Caco-2 (cell line): ENCODE results near the gene RAE1. TPM values are rescaled to one million over a fixed set of nuclear protein-coding genes. Genes with fewer than 3 reads are reported as not detected.

Source experiments
- BruUV-seq: library from RNA; stranded (reverse); fragments of 400-500 nt; replicated peaks from 2 replicates; lab custom pipeline; 2021; lab: Mats Ljungman, UMichigan
- CTCF ChIA-PET: fragments of 300-600 bp; sonication (Branson Sonifier 250); formaldehyde crosslinking; loops from one replicate; lab custom pipeline; 2022; ENCODE audit warnings: antibody characterized with exemption; lab: Charles Lee
- POLR2A ChIA-PET: fragments of 300-600 bp; sonication (Branson Sonifier 250); formaldehyde crosslinking; loops from one replicate; lab custom pipeline; 2022; ENCODE audit warnings: antibody characterized with exemption; lab: Charles Lee
- DNase-seq, 2 experiments: peaks; one replicate each; pipeline versions ENCODE4 v3.0.0 to v3.0.0-alpha.2; 2020 to 2022
- H3K27me3 ChIP-seq: replicated peaks from 2 replicates; pipeline ENCODE4 v1.6.0; 2011; ENCODE audit warnings: low read length; ENCODE audit not compliant: control insufficient read depth, insufficient read depth
- H3K36me3 ChIP-seq: 2 replicates; pipeline ENCODE4 v1.5.1; 2011; ENCODE audit warnings: low read length; ENCODE audit not compliant: control insufficient read depth, insufficient read depth
- H3K4me1 ChIP-seq: fragments of 250-450 bp; sonication (Bioruptor Pico); 2 replicates; pipeline ENCODE4 v1.5.1; 2020; ENCODE audit warnings: mild to moderate bottlenecking
- H3K4me3 ChIP-seq: 2 replicates; pipeline ENCODE4 v1.5.1; 2011; ENCODE audit warnings: low read depth, mild to moderate bottlenecking, control low read depth, low read length
- H3K9me3 ChIP-seq: fragments of 250-450 bp; sonication (Bioruptor Pico); 2 replicates; pipeline ENCODE4 v1.5.1; 2020; ENCODE audit warnings: mild to moderate bottlenecking, moderate library complexity
- H3K27ac Mint-ChIP-seq: one replicate; pipeline ENCODE4 v1.8.0; 2022; ENCODE audit warnings: mixed read lengths; ENCODE audit not compliant: unreplicated experiment
- H3K27me3 Mint-ChIP-seq: one replicate; pipeline ENCODE4 v1.8.0; 2022; ENCODE audit warnings: mixed read lengths; ENCODE audit not compliant: insufficient read depth, unreplicated experiment
- H3K36me3 Mint-ChIP-seq: one replicate; pipeline ENCODE4 v1.8.0; 2022; ENCODE audit warnings: mild to moderate bottlenecking, mixed read lengths; ENCODE audit not compliant: insufficient read depth, unreplicated experiment
- H3K4me1 Mint-ChIP-seq: one replicate; pipeline ENCODE4 v1.8.0; 2022; ENCODE audit warnings: low read depth, mixed read lengths; ENCODE audit not compliant: unreplicated experiment
- H3K4me3 Mint-ChIP-seq: one replicate; pipeline ENCODE4 v1.8.0; 2022; ENCODE audit warnings: mild to moderate bottlenecking, moderate library complexity, mixed read lengths; ENCODE audit not compliant: unreplicated experiment
- H3K9me3 Mint-ChIP-seq: one replicate; pipeline ENCODE4 v1.8.0; 2022; ENCODE audit warnings: mixed read lengths; ENCODE audit not compliant: unreplicated experiment
- CTCF ChIP-seq, 2 experiments: fragments of 200-600 bp in 1 of 2; IDR thresholded peaks; 1 replicate in 1 of 2; 2 replicates in 1 of 2; pipeline versions ENCODE4 v1.5.1 to v1.8.0; 2011 to 2022; ENCODE audit warnings: antibody characterized with exemption in 1 of 2, control low read depth in 1 of 2, inconsistent platforms in 1 of 2, low read depth in 1 of 2, low read length in 1 of 2, mild to moderate bottlenecking in 1 of 2, moderate library complexity in 1 of 2; ENCODE audit not compliant: insufficient read depth in 1 of 2, severe bottlenecking in 1 of 2, unreplicated experiment in 1 of 2
- intact Hi-C: fragments of 100-400 bp; cut with micrococcal nuclease; formaldehyde crosslinking; loops from one replicate; pipeline ENCODE4 v1.10.0; 2022; ENCODE audit not compliant: unreplicated experiment
- total RNA-seq: library from RNA; stranded (reverse); gene quantifications from 2 replicates; pipeline ENCODE4 v1.2.3, GENCODE V29; 2022

Gene RAE1
- total RNA-seq, 1 experiment from 2014 or later: 133 TPM

- Mint-ChIP-seq H3K27ac (no peak overlapping the region), H3K4me3 (no peak overlapping the region), H3K27me3 (no peaks in the 10 kb centered on the region), H3K36me3 (no peaks in the 10 kb centered on the region), H3K4me1 (peaks cover 13% of the 10 kb centered on the region), H3K9me3 (no peaks in the 10 kb centered on the region)
- peak in 1 of 2 experiments; percentile 32 for DNase-seq
- no peaks in the 10 kb centered on the region for H3K36me3 ChIP-seq
- ChIA-PET POLR2A (no interaction called here), CTCF (interaction anchor here (2.2 kb wide), 1 partner anchor 20 kb away, joined by 9 read pairs; no protein-coding TSS in a partner anchor)
- no TSS peak for BruUV-seq
- H3K4me3 ChIP-seq: no peak overlapping the region
- no peaks in the 10 kb centered on the region for H3K9me3 ChIP-seq
- intact Hi-C loops: no loop called here
- peaks cover 43% of the 10 kb centered on the region for H3K4me1 ChIP-seq
- H3K27me3 ChIP-seq: no peaks in the 10 kb centered on the region
- no peak for TF ChIP-seq CTCF (IDR thresholded peaks at IDR 0.05; ENCODE audit: insufficient read depth in 1 of 2, low read depth in 1 of 2, low read length in 1 of 2, severe bottlenecking in 1 of 2, unreplicated experiment in 1 of 2)
These were observed 38.9 kb upstream of the RAE1 start for GRCh38 chr20:57312138-57312537.

DNA sequence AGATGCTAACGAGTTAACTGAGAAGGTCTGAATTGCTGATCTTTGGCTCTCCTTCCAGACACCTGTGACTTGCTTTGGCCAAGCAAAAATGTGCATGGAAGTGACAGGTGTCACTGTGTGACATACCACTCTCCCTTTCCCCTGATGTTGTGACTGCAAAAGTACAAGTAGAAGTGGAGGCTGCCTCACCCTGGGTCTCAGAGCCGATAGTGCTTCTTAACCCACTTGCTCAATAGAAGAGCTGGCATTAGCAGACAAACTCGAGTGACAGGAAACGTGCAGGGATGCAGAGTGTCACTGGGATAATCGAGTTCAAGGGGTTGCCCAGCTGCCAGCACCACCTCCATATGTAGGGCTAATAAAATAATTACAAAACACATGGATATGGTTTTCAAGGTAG lies 37.8 kb upstream of the RAE1 start:
- no peaks in the 10 kb centered on the region for H3K9me3 Mint-ChIP-seq
- no peak overlapping the region for H3K27ac Mint-ChIP-seq
- Histone ChIP-seq H3K4me3 (no peak overlapping the region), H3K4me1 (peaks cover 43% of the 10 kb centered on the region), H3K27me3 (no peaks in the 10 kb centered on the region), H3K9me3 (no peaks in the 10 kb centered on the region), H3K36me3 (no peaks in the 10 kb centered on the region)
- no peaks in the 10 kb centered on the region for H3K36me3 Mint-ChIP-seq
- no peak for TF ChIP-seq CTCF (IDR thresholded peaks at IDR 0.05; ENCODE audit: insufficient read depth in 1 of 2, low read depth in 1 of 2, low read length in 1 of 2, severe bottlenecking in 1 of 2, unreplicated experiment in 1 of 2)
- CTCF ChIA-PET: no interaction called here
- peaks cover 10% of the 10 kb centered on the region for H3K4me1 Mint-ChIP-seq
- no peaks in the 10 kb centered on the region for H3K27me3 Mint-ChIP-seq
- no peak overlapping the region for H3K4me3 Mint-ChIP-seq
- DNase-seq: peak in 1 of 2 experiments; percentile 25
- intact Hi-C loops: no loop called here
- no TSS peak for BruUV-seq
- POLR2A ChIA-PET: no interaction called here

DNA sequence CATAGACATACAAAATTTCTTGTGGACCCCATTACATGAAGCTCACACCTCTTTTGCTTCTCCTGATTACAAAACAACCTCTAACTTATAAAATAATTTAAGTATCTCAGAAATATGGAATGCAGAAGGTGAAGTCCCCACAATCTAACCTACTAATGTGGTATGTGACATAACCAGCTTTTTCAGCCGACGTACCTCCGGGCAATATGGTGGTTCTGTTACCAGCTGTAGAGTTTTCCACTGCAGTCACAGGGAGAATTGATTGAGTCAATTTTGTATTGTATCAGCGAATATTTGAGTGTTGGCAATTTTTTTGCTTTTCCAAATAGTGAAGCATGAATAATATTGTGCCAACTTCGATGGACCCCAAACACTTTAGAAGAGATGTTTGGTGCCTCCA lies 37.1 kb upstream of the RAE1 start:
- H3K27me3 ChIP-seq: no peaks in the 10 kb centered on the region

More for the DNA sequence above, 37.1 kb upstream of the RAE1 start:
- H3K36me3 Mint-ChIP-seq: no peaks in the 10 kb centered on the region
- H3K4me1 Mint-ChIP-seq: peaks cover 15% of the 10 kb centered on the region
- H3K4me3 Mint-ChIP-seq: no peak overlapping the region
- CTCF ChIA-PET: interaction anchor here (1.2 kb wide), 1 partner anchor 18 kb away, joined by 3 read pairs; no protein-coding TSS in a partner anchor
- no peaks in the 10 kb centered on the region for H3K9me3 Mint-ChIP-seq
- peaks cover 43% of the 10 kb centered on the region for H3K4me1 ChIP-seq
- no peak for DNase-seq
- no peaks in the 10 kb centered on the region for H3K9me3 ChIP-seq
- no peak overlapping the region for H3K27ac Mint-ChIP-seq
- POLR2A ChIA-PET: no interaction called here
- H3K36me3 ChIP-seq: no peaks in the 10 kb centered on the region
- no peak for TF ChIP-seq CTCF (IDR thresholded peaks at IDR 0.05; ENCODE audit: insufficient read depth in 1 of 2, low read depth in 1 of 2, low read length in 1 of 2, severe bottlenecking in 1 of 2, unreplicated experiment in 1 of 2)
- no peaks in the 10 kb centered on the region for H3K27me3 Mint-ChIP-seq
- BruUV-seq: no TSS peak
- no peak overlapping the region for H3K4me3 ChIP-seq
- intact Hi-C loops: no loop called here
